GM18511 (cell line): ENCODE results near the gene AGRP.

Experiments used
- ATAC-seq: cut with Tn5 transposase; IDR thresholded peaks from one replicate; pipeline ENCODE4 v1.9.1; 2021; ENCODE audit warnings: mild to moderate bottlenecking, moderate library complexity; ENCODE audit not compliant: unreplicated experiment

AGRP gene

GRCh38 chr16:67445913-67446907 is 37.1 kb downstream of the AGRP start:
- ATAC-seq, result no peak

DNA sequence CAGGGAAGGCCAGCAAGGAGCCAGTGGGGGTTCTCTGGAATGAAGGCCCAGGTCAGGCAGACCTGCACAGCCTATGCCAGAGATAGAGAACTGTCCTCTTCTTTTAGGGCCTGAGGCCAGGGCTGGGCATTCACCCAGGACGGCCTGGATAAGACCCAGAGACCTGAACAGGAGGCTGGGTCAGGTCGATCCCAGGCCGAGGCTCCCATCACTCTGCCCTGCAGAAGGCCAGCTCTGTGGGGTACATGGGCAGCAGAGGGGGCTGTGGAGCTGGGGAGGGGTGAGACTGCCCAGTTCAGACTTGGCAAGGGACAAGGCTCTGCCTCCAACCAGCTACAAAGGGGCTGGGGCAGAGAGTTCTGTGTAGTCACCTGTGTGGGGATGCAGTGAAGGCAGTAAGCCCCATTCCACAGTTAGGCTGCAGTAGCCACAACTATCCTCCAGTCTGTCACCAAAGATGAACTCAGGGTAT is 37.9 kb downstream of the AGRP start:
- no peak for ATAC-seq

DNA sequence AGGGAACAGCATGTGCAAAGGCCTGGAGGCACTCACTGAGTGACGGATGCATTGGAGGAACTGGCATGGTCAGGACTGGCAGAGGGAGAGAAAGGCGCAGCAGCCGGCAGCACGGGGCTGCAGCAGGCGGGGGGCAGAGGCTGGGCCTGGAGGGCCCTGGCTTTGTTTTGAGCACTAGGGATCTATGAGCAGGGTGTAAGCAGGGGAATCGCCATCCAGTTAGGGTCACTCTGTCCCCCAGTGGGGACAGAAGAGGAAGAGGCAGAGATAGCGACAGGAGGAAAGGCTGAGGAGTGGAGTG is 38.3 kb downstream of the AGRP start:
- ATAC-seq, result no peak

- ATAC-seq, result no peak
These were observed 38.9 kb downstream of the AGRP start for GRCh38 chr16:67444259-67445125.

DNA sequence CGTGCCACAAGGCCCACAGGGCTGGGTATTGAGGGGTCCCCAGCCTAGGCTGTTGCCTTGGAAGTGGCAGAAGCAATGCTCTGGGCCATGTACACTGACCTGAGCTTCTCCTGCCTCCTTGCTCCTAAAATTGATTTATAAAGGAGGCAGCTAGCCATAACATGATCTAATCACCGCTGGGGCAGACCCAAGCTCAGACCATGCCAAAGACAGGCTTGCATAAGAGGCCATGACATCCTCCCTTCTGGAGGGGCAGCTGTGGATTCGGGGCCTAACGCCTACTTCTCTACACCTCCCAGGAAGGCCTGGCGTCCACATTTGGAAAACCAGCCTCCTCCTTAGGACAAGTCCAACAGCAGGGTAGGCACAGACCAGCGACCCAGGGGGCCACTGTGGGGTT is 40.1 kb downstream of the AGRP start:
- no peak for ATAC-seq

- no peak for ATAC-seq
These were observed 40.6 kb downstream of the AGRP start for GRCh38 chr16:67442581-67443255.

GRCh38 chr16:67441907-67442306 is 41.4 kb downstream of the AGRP start:
- ATAC-seq, result no peak

- no peak for ATAC-seq
These were observed 42.0 kb downstream of the AGRP start for GRCh38 chr16:67441271-67441753.

GRCh38 chr16:67438824-67439393 is 44.4 kb downstream of the AGRP start:
- ATAC-seq, result no peak

GRCh38 chr16:67438098-67438791 is 45.1 kb downstream of the AGRP start:
- no peak for ATAC-seq

DNA sequence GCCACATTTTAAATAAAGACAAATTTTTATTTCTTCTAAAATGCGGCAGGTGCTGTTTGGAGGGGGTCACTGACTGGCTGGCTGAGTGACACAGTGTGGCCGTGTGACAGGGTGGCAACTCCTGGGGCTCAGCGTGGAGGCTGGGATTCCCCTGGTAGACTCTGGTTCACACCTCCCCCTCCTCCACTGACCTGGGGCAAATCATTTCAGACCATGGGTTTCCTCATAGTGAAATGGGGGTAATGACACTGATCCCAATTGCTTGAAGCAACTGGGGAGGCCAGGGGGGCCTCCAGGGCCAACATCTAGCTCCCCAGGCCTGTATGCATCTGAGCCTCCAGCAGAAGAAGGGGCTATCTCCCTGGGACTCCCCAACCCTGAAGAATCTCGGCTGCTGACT is 45.8 kb downstream of the AGRP start:
- no peak for ATAC-seq

DNA sequence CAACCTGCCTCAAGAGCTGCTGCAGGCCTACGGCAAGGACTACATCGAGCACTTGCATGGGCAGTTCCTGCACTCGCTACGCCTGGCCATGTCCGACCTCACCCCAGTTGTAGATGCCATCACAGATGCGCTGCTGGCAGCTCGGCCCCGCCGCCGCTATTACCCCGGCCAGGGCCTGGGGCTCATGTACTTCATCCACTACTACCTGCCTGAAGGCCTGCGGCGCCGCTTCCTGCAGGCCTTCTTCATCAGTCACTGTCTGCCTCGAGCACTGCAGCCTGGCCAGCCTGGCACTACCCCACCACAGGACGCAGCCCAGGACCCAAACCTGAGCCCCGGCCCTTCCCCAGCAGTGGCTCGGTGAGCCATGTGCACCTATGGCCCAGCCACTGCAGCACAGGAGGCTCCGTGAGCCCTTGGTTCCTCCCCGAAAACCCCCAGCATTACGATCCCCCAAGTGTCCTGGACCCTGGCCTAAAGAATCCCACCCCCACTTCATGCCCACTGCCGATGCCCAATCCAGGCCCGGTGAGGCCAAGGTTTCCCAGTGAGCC is 46.6 kb downstream of the AGRP start:
- ATAC-seq, result no peak

- no peak for ATAC-seq
These were observed 47.6 kb downstream of the AGRP start for GRCh38 chr16:67435758-67436164.

DNA sequence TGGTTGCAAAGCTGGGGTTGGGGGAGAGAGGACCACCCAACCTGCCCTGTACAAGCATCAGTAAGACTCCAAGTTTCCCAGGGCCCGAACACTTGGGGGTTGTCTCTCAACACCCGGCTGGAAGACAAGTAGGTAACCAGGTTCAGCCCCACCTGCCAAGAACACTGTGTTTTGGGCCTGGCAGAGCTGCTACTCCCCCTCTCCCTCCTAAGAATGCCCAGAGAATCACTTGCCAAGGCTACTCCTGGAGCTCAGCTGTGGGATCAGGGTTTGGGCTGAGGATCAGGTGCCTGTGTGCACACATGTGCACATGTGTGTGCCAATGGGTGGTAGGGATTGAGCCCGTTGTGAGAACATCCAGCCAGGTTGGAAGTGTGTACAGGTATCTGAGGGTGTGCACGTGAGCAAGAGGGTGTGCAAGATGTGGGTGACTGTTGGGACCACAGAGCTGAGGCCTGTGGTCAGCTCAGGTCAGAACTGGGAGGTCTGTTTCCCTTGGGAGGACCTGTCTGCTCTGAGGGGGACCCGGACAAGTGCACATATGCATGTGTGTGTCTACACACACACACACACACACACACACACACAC is 50.1 kb downstream of the AGRP start:
- no peak for ATAC-seq
